Measurements from ENCODE around the gene GTPBP6.

- TF ChIP-seq CTCF (IDR thresholded peaks at IDR 0.05; ENCODE audit: low read depth, low read length, poor library complexity, severe bottlenecking) (no peak), EZH2phosphoT487 (IDR thresholded peaks at IDR 0.05; ENCODE audit: borderline replicate concordance, low read length) (no peak)
Measured at GRCh38 chrX:340641-341423, 22.2 kb upstream of the GTPBP6 start.

All from DOHH2 (cell line).